22Rv1 (cell line): ENCODE data around the gene RIC3.

ENCODE experiments used
- H3K27ac ChIP-seq: fragments of 450-650 bp; 2 replicates; pipeline ENCODE4 v1.5.1; 2017
- ZFX ChIP-seq: fragments of 450-650 bp; IDR thresholded peaks from 2 replicates; pipeline ENCODE4 v1.6.1; 2017; ENCODE audit warnings: antibody characterized with exemption, borderline replicate concordance
- TF ChIP-seq, protein P1 (sequence below): fragments of 450-650 bp; IDR thresholded peaks from 2 replicates; pipeline ENCODE4 v1.5.1; 2017; ENCODE audit warnings: mild to moderate bottlenecking

RIC3 gene

DNA sequence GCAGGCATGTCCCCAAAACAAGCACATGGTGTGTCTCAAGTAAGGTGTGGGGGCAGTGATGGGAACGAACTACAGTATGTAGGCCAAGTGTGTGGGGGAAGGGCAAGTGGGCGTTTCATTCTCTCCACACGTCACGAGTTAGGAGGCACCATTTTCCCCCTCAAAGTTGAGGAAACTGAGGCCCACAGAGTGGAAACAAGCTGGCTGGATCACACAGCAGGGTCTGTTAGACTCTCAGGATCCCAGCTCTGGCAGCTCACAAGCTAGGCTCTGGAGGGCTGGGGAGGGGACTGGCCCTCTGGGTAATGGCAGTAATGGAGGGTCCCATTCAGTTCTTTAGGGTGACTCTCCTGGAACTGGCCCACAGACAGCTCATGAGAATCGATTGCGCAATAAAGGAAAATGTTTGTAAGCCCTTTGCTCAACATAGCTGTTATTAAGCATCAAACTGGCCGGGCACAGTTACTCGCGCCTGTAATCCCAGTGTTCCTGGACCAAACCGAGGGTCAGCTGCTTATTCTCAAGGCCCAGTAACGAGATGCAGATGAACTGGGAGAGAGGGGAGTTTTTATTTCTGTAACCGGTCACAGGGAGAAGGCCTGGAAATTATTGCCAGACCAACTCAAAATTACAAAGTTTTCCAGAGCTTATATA lies 111.9 kb downstream of the RIC3 start:
- H3K27ac ChIP-seq, result no peak overlapping the region
- TF ChIP-seq ZFX, result no peak
- TF ChIP-seq, protein P1, sequence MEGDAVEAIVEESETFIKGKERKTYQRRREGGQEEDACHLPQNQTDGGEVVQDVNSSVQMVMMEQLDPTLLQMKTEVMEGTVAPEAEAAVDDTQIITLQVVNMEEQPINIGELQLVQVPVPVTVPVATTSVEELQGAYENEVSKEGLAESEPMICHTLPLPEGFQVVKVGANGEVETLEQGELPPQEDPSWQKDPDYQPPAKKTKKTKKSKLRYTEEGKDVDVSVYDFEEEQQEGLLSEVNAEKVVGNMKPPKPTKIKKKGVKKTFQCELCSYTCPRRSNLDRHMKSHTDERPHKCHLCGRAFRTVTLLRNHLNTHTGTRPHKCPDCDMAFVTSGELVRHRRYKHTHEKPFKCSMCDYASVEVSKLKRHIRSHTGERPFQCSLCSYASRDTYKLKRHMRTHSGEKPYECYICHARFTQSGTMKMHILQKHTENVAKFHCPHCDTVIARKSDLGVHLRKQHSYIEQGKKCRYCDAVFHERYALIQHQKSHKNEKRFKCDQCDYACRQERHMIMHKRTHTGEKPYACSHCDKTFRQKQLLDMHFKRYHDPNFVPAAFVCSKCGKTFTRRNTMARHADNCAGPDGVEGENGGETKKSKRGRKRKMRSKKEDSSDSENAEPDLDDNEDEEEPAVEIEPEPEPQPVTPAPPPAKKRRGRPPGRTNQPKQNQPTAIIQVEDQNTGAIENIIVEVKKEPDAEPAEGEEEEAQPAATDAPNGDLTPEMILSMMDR, result no peak
